ENCODE data around the gene SOX18. TPM values are rescaled to one million over a fixed set of nuclear protein-coding genes. Genes with fewer than 3 reads are reported as not detected.
A peak's percentile ranks its signal among the peaks of the same experiment; 100 is the strongest.

SOX18 gene
- total and polyA plus RNA-seq, 2 of the 13 experiments (the other 11 are each of a cell fraction or from before 2014, with no cell fraction given): 1.6 to 1.9 TPM

GRCh38 chr20:64055396-64055892 lies 6.0 kb upstream of the SOX18 start (continued):
- no peak for TF ChIP-seq TRIM22 (IDR thresholded peaks at IDR 0.05)
- peak; percentile 28 for TF ChIP-seq U2AF1 (optimal IDR thresholded peaks at IDR 0.05; ENCODE audit: low read depth, low read length)
- TF ChIP-seq ZBTB20 (CRISPR knock-in tag; IDR thresholded peaks at IDR 0.05; ENCODE audit: borderline replicate concordance, low read depth): no peak
- no peak for TF ChIP-seq ZFP62 (CRISPR knock-in tag; IDR thresholded peaks at IDR 0.05)
- TF ChIP-seq TGIF2 (CRISPR knock-in tag; IDR thresholded peaks at IDR 0.05): 0 out of 2 replicates have a peak, but pooled peaks have one; percentile 81
- 0 out of 2 replicates have a peak, but pooled peaks have one; percentile 6 for TF ChIP-seq SP2 (CRISPR knock-in tag; IDR thresholded peaks at IDR 0.05)
- TF ChIP-seq ZNF674 (CRISPR knock-in tag; IDR thresholded peaks at IDR 0.05; ENCODE audit: low read depth): no peak; the same call in 1 of the 2 replicates
- TF ChIP-seq NFE2L2 (IDR thresholded peaks at IDR 0.05; ENCODE audit: low read length): no peak
- TF ChIP-seq ZNF564 (CRISPR knock-in tag; IDR thresholded peaks at IDR 0.05): peak; percentile 45; the same call in 1 of the 2 replicates
- TF ChIP-seq ZNF143 (CRISPR knock-in tag; IDR thresholded peaks at IDR 0.05): 0 out of 2 replicates have a peak, but pooled peaks have one; percentile 34
- TF ChIP-seq ZFP36L2 (CRISPR knock-in tag; IDR thresholded peaks at IDR 0.05): peak; percentile 73; the same call in 1 of the 2 replicates
- no peak; the same call in 1 of the 2 replicates for TF ChIP-seq CHD4 (IDR thresholded peaks at IDR 0.05; ENCODE audit: borderline replicate concordance, low read length)
- TF ChIP-seq ZNF10 (CRISPR knock-in tag; IDR thresholded peaks at IDR 0.05; ENCODE audit: borderline replicate concordance, low read depth): no peak
- no peak for TF ChIP-seq RFX1 (IDR thresholded peaks at IDR 0.05)
- peak; percentile 45; the same call in 1 of the 2 replicates for TF ChIP-seq MNT (IDR thresholded peaks at IDR 0.05)
- TF ChIP-seq SRY (CRISPR knock-in tag; IDR thresholded peaks at IDR 0.05): peak; percentile 83; the same call in 1 of the 2 replicates
- TF ChIP-seq ZNF576 (CRISPR knock-in tag; IDR thresholded peaks at IDR 0.05): 0 out of 2 replicates have a peak, but pooled peaks have one; percentile 36
- TF ChIP-seq ARNT2 (CRISPR knock-in tag; IDR thresholded peaks at IDR 0.05; ENCODE audit: low read depth): no peak
- no peak for TF ChIP-seq TSC22D2 (CRISPR knock-in tag; IDR thresholded peaks at IDR 0.05; ENCODE audit: borderline replicate concordance)
- no peak; the same call in 1 of the 2 replicates for TF ChIP-seq NCOA1 (CRISPR knock-in tag; IDR thresholded peaks at IDR 0.05)
- TF ChIP-seq FOXA3 (CRISPR knock-in tag; IDR thresholded peaks at IDR 0.05): no peak
- TF ChIP-seq ZZZ3 (CRISPR knock-in tag; IDR thresholded peaks at IDR 0.05; ENCODE audit: borderline replicate concordance): peak; percentile 20; the same call in 1 of the 2 replicates
- TF ChIP-seq RNF2 (conservative IDR thresholded peaks at IDR 0.05; ENCODE audit: low read depth): no peak
- no peak for TF ChIP-seq IKZF4 (CRISPR knock-in tag; IDR thresholded peaks at IDR 0.05; ENCODE audit: borderline replicate concordance, low read depth, not compliant biosample characterization)
- TF ChIP-seq ZNF18 (CRISPR knock-in tag; IDR thresholded peaks at IDR 0.05; ENCODE audit: insufficient replicate concordance): peak; percentile 5
- TF ChIP-seq RCOR2 (CRISPR knock-in tag; IDR thresholded peaks at IDR 0.05): peak; percentile 88
- no peak for TF ChIP-seq EZH2 (conservative IDR thresholded peaks at IDR 0.05; ENCODE audit: low read depth, low read length)

Data from HepG2 (cell line).